ENCODE measurements around the gene MRTFB.

MRTFB gene

DNA sequence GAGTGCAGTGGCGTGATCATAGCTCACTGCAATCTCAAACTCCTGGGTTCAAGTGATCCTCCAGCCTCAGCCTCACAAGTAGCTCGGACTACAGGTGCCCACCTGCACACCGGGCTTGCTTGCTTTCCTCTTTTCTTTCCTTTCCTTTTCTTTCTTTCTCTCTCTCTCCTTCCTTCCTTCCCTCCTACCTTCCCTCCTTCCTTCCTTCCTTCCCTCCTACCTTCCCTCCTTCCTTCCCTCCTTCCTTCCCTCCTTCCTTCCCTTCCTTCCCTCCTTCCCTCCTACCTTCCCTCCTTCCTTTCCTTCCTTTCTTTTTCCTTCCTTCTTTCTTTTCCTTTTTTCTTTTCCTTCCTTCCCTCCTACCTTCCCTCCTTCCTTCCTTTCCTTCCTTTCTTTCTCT lies 225.5 kb downstream of the MRTFB start:
- no peak for DNase-seq

DNA sequence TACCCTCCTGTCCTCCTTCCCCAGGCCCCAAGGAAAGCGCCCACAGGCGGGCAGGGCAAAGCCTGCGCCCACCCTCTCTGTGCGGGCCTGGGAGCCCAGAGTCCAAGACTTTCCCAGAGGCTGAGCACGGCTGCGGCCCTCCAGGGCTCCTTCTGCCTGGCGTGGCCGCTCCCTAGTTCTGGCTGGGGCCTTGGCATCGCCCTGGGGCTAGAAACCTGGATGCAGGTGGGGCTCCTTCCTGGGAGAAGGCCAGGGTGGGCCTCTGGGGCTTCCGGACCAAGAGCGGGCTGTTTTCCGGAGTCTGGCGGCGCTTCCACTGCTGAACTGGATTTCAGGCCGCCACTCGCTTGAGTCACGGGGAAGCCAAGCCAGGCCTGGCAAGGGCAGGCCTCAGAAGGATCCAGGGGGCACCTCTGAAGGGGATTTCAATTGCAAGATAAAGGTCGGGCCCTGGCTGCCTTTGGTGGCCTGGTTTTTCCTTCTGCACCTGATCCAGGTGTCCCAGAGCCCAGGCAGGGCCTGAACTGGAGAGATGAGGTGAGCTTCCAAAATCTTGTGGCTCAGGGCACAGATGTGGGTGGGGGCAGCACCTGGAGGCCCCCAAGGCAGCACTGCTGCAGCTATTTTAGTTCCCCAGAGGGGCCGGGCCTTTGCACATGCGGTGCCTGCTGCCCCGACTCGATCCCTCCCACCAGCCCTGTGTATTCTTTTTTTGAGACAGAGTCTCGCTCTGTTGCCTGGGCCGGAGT lies 227.4 kb downstream of the MRTFB start:
- no peak for DNase-seq

DNA sequence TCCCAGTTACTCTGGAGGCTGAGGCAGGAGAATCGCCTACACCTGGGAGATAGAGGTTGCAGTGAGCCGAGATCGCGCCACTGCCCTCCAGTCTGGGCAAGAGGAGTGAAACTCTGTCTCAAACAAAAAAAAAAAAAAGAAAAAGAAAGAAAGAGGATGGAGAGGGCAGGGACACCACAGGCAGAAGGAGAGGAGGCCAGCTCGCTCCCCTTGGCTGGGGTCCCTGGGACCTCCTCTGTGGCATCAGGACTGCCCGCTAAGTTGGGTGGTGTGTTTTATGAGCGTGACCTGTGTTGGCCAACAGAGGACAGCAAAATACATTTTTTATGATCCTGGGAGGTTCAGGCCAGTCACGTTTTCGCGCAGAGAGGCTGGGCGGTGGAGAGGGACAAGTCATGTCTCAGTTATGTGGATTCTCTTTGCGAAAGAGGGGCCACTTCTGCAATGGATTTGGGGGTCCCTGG lies 229.6 kb downstream of the MRTFB start:
- DNase-seq = peak; percentile 67

DNA sequence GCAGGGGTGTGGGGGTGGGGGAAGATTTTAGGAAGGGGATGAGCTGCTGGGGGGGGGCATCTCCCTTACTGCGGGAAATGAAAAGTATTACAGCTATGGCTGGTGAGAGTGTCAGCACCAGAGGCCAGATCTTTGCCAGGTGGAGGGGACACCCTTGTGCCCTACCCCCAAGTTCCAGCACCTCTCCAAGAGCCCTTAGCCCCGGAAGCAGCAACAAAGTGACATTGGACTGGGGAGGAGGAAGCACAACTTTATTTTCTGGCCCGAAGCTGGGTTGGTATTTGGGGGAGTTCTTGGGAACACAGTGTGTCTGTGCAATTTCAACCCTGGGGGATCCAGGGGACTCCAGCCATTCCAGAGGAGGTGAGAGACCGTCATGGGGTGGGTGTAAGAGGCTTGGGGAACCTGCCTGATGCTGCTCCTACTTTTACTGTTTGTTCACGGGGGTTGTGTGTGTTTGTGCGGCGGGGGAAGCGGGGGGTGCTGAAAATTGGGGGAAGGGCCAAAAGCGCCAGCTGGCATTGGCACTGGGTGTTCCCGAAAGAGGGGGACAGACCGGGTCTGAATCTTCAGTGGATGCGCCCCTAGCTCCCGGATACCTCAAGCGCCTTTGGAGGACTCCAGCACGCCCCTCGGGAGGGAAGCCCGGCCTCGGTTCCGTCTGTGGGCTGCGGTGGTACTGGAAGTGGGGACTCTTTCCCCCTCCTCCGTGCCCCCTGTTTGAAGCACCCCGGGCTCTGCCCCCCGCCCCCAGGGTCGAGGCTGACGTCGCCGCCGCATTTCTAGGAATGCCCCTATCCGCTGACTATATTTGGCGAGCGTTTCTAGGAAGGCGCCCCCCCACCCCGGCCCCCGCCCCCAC lies 230.3 kb downstream of the MRTFB start:
- DNase-seq = no peak

DNA sequence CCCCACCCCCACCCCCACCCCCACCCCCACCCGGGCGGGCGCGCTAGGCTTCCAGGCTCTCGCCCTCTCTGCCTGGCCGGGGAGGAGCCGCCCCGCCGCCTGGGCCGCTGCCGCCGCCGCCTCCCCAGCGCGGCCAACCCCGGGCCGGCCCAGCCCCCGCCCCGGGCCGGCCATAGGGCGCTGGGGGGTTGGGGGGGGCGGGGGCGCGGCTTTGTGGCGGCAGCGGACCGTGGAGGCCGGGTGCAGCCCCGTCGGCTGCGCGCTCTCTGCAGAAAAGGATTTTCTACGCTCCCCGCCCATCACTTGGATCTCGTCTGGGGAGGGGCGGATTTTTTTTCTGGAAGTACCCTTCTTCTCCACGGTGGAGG lies 230.9 kb downstream of the MRTFB start:
- DNase-seq = peak; percentile 44

DNA sequence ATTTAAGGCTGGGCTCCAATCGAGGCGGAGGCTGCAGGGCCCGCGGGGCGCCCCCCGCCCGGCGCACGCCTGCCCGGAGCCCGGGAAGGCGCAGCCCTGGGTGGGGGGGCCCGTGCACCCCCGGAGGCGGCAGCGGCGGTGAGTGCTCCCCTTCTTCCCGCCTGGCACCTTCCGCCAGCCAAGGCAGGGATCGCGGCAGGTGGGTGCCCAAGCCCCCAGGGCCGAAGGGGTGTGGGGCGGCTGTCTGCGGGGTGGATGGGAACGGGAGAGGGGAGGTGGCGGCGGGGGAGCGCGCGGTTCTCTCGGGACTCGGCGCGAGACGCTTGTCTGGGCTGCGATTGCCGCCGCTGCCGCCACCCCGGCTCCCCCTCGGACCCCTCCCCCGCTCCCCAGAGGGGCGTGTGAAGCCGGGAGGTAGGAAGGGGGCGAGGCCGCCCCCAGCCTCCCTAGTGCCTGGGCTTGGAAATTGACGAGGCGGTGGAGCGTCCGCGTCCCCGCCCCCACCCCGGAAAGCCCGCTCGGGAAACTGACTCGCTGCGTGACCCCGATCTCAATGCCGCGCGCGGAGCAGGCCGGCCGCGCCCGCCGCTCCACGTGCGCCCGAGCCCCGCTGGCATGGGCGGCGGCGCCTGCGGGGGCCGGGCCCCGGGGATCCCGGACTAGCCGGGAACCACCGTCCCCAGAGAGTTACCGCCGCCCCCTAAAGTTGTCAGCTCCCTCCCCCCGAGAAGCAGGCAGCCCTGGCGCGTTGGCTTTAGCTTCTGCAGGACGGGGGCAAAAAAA lies 231.5 kb downstream of the MRTFB start:
- DNase-seq = no peak

DNA sequence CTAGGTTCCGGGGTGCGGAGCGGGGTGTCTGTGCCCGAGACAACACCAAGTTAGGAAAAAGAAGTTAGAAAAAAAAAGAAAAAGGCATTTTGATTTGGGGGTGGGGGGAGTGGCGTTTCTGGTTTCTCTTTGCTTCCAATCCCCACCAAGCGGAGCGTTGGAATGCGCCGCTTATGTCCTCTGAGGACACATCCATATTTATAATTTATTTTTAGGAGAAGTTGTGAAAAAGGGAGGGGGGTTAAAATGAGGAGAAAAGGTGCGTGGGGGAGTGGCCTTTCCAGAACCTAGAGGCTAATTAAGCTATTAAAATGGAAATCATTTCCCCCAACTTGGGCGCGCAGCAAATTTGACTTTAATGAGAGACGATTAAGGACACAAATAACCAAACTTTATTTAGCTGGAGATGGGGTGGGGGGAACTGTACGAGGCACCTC lies 232.1 kb downstream of the MRTFB start:
- no peak for DNase-seq

DNA sequence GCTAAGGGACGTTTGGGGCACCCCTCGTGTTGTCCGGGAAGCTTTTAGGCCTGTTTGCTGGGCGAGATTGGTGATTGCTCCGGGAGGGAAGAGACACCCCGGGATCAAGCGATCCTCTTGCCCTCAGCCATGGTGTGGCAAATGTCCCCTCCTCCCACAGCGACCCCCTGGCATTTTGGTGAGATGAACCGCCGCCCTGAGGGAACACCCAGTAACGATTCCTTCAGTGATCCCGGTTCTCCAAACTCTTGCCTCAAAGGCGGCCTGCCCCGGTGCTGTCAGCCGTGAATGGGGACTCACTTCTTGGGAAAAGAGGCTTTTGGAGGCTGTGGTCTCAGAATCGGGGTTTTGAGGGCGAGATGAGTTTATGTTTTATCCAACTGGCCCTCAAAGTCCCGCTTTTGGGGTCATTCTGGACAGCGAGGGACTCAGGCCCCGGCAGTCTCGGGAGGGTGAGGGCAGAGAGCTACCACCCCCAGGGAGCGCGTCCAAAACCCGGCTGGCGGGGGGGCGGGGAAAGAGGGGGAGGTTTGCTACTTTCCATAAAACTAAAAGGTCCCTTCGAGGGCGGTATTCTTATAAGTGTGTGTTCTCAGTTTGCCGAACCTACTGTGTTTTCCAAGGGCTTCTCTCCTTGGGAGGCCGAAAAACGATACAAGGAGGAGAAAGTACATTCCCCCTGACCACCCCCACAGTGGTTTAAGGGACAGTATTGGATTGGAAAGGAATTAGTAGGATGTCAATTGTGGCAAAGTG lies 232.7 kb downstream of the MRTFB start:
- no peak for DNase-seq

DNA sequence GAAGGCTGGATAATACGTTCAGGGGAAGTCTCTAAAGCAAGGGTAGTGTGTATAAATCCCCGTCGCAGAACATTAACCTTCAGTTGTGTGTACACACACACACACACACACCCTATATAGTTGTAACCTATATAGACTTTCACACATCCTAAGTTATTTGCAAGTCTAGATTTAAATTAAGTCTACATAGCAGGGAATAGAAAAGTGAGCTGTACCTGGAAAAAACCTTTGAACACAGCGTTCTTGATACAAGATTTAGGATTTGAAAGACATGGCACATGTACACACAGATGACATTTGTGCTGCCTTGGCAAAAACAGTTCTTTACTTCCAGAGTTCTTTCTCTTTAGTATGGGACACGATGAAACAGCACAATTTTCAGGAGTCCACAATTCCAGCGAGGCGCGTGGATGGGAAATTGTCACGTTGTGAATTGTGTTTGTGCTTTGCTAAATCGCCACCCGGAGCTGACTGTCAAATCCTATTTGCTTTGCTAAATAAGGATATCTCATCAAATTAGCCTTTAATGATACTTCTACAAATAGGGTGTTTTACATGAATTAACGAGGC lies 233.9 kb downstream of the MRTFB start:
- no peak for DNase-seq

DNA sequence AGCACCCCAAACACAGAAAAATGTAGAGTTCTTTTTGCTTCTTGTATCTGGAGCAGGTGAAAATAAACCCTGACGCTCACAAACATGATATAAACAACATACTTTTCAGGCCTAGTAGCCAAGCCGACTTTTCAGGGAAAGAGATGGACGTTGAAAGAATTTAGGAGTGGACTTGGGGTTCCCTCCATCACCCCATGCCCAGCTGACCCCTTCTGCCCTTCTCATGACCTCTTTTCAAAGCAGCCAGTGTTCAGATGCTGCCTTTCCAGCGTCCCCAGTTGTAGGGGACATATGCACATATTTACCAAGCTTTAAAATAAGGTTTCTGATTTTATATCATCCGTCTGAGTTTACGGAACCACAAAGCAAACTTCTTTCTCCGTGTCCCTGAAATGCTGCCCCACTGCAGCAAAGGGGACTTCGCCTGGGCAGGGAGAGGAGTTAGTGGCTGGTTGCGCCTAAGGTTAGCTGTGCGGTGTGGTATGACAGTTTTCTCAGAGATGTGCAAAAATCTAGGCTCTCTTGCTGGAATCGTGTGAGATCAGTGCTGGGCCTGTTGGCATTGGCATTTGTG lies 235.5 kb downstream of the MRTFB start:
- DNase-seq = no peak

DNA sequence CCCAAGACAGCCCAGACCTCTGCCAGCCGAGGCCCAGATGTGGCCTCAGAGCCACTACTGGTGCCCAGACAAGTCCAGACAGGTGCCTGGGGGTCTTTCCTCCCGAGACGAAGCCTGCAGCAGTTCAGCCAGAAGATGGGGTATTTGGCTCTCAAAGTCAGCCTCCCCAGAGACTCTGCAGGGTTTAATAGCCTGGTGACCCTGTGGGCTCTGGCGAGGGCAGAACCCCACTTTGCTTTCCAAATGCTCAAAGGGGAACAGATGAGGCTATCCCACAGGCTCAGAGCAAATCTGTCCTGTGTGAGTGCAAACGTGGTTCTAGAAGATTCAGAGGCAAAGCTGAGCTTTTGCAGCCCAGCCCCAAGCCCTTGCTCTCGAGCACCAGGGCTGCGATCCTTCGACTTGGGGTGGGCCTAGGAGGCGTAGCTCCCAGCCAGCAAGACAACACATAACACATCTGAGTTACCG lies 236.0 kb downstream of the MRTFB start:
- DNase-seq = no peak

DNA sequence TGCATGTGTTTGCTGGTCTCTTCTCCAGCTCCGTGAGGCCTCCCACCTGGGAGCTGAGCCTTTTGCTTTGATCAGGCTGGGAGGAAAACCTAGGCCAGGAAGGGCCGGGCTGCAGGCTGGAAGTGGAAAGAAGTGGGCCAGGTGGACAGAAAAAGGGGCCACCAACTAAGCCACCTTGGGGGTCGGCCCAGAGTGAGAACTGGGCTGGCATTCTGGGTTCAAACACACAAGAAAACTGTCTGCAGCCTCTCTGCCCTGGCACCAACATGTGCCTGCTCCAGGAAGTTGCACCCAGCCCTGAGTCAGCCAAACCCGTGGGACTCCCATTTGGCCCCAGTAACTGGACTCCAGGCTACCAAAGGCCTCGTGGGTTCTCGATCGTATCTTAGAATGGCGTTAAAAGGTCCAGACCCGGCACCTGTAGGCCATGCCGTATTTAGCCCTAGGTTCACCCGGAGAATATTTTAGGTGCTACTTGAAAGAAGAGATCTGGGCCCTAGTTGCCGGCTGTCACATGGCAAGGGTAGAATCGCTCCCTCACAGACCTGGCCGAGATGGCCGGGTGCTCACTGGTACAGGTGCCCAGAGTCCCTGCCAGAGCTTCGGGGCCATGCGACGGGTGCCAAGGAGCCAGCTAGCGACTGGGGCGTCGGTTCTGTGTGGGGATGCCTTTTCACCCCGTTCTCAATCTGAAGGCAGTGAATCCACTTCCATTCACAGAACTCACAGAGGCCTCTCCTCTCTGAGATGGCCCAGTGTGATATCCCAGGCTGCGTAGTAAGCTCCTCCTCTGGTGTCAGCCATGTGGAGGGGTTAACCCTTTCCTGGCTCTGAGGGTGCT lies 236.6 kb downstream of the MRTFB start:
- no peak for DNase-seq

DNA sequence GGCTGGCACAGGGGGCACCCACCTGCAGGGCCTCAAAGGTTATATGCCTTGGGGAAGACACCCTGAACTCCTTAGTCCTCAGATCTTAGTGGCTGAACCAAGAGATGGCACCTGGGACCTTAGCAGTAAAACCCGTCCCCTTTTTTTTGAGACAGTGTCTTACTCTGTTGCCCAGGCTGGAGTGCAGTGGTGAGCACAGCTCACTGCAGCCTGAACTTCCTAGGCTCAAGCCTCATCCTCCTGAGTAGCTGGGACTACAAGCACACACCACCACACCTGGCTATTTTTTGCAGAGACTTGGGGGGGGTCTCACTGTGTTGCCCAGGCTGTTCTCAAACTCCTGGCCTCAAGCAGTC lies 237.2 kb downstream of the MRTFB start:
- no peak for DNase-seq

DNA sequence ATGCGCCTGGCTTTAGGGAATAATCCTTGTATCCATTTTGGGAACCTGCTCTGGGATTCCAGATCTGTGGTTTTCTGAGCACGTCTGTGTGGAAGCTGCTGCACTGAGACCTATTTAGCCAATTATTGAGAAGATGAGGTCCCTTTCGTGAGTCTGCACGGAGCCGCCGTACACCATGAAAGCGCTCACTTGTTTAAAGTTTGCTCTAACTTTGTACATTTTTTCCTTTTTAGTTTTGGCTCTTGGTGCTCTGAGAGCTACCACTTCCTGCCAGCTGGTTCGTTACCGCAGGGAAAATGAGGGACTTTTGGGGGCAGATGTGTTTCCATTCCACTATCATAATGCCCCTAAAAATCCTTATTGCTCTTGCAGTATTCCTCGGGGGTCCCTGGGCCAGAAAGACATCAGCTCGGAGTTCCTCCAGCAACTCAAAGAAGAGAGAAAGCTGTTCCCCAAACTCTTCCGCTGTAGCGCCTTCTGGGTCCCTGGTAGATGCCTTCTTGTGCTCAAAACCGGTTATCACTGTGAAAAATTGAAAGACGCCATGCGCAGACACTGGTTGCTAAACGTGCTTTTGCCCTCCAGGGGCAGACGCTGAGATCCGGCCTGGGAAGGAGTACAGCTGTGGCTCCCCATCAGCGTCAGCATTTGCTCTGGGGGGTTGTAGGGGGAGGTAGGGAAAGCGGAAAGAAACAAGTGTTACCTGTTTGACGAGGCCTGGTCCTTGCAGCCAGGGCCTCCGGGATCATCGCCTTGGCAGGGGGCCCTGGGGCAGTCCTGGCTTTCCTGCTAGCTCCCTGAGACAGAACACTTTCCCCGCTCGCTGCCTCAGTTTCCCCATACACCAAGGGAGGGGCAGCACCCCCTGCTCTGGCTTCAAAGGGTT lies 238.1 kb downstream of the MRTFB start:
- no peak for DNase-seq

DNA sequence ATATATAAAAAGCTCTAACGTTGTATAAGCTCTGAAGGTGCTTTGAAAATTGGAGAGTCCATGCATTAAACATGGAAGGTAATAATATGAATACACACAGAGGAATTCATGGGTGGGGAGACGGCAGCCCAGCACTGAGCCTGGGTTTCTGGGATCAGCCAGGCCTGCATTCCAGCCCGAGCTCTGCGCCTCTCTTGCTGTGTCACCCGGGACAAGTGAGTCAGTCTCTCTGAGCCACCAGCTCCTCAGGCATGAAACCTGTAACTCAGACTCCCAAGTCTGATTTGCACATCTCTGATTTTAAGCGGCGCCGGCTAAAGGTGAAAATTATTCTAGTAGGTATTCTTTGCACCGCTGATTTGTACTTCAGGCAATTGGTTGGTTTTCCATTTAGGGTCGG lies 238.8 kb downstream of the MRTFB start:
- DNase-seq = no peak

DNA sequence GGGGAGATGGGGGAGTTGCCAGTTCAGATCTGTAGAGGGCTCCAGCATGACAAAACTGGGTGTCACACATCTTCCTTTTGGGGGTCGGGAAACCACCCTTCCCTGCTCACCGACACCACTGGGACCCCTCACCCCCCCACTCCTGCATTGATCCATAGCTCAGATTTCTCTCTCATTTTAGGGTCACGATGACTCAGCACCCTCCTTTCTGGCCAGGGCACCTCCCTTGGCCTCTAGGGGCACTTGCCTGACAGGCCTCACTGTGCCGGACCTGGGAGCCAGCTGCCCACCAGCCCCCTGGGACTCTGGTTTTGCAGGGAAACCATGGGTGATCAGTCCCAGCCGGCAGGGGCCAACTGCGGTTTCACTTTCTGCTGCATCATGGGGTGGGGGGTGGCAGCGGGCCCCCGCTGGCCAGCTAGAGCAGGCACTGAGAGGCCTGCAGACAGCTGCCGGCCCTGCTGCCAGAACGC lies 239.4 kb downstream of the MRTFB start:
- no peak for DNase-seq

DNA sequence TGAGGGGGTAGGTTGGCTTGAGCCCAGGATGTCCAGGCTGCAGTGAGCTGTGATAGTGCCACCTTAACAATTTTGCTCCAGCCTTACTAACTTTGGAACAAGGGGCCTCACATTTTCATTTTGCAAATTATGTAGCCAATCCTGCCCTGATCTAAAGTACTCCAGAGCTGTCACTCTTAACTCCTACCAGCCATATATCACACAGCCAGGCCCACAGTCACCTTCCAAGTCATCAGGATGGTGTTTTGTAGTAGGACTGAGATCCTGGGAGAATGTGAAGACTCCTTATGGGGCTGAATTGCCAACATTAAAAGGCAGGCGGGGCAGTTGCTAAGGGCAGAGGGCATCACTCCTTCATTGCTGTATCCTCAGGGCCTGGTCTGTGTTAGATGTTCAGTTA lies 243.0 kb downstream of the MRTFB start:
- no peak for DNase-seq

DNA sequence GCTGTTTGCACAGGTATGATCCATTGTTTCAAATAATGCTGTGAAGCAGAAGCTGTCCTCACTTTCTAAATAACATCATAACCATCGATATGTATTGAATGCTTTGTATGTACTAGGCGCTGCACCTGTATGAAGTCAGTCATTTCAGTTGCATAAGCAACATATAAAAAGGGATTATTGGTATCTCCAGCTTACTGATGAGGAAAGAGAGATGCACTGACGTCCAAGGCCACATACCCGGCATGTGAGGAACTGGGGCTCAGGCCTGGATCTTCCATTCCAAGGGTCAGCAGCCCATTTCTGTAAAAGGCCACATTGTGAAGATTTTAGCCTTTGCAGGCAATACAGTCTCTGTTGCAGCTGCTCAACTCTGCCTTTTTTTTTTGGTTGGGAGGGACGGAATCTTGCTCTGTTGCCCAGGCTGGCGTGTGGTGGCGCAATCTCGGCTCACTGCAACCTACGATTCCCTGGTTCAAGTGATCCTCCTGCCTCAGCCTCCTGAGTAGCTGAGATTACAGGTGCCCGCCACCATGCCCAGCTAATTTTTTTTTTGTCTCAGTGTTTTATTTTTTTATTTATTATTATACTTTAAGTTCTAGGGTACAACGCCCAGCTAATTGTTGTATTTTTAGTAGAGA lies 244.7 kb downstream of the MRTFB start:
- DNase-seq = no peak
